ENCODE data around the gene EPN2.

The EPN2 gene

GRCh38 chr17:19308398-19308797 is 71.2 kb downstream of the EPN2 start:
- H3K4me2 ChIP-seq: no peak overlapping the region; the same call in 1 of the 2 replicates
- H3K4me3 ChIP-seq (IDR thresholded peaks at IDR 0.05; ENCODE audit: insufficient read depth, low read depth, low read length): no peak overlapping the region
- no peaks in the 10 kb centered on the region for H3K27me3 ChIP-seq (ENCODE audit: insufficient read depth, low read depth)
- no peaks in the 10 kb centered on the region for H3K36me3 ChIP-seq (ENCODE audit: insufficient read depth)
- H3K4me1 ChIP-seq (ENCODE audit: low read depth, poor library complexity, severe bottlenecking): peaks cover 58% of the 10 kb centered on the region
- H3K27ac ChIP-seq: no peak overlapping the region
- TF ChIP-seq CTCF (conservative IDR thresholded peaks at IDR 0.05; ENCODE audit: low read depth, low read length): no peak
- H3K79me2 ChIP-seq (ENCODE audit: insufficient read depth, low read depth): no peaks in the 10 kb centered on the region
- no peak overlapping the region for H3K9ac ChIP-seq
- no peaks in the 10 kb centered on the region for H4K20me1 ChIP-seq (ENCODE audit: insufficient read depth)
- no peak overlapping the region for H2AFZ ChIP-seq (ENCODE audit: low read depth)

DNA sequence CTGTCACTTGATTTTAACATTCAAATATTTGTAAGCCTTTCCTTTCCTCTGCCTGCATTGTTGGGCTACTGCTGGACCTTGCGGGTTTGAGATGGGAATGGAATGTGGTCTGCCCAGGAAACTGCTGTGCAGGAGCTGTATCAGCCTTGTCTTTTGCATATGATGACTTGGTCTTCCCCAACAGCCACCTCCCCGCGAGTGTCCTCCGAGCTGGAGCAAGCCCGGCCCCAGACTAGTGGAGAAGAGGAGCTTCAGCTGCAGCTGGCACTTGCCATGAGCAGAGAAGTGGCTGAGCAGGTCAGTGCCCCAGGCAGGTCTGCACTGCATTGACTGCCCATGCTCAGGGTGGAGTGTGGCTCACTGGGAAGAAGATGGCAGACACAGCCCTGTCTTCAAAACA is 72.5 kb downstream of the EPN2 start:
- Histone ChIP-seq H3K4me2 (no peak overlapping the region), H4K20me1 (ENCODE audit: insufficient read depth) (no peaks in the 10 kb centered on the region), H3K9ac (no peak overlapping the region), H3K36me3 (ENCODE audit: insufficient read depth) (no peaks in the 10 kb centered on the region), H2AFZ (ENCODE audit: low read depth) (no peak overlapping the region), H3K27ac (no peak overlapping the region), H3K4me1 (ENCODE audit: low read depth, poor library complexity, severe bottlenecking) (peaks cover 54% of the 10 kb centered on the region), H3K79me2 (ENCODE audit: insufficient read depth, low read depth) (no peaks in the 10 kb centered on the region), H3K27me3 (ENCODE audit: insufficient read depth, low read depth) (no peaks in the 10 kb centered on the region), H3K4me3 (IDR thresholded peaks at IDR 0.05; ENCODE audit: insufficient read depth, low read depth, low read length) (no peak overlapping the region)
- no peak for TF ChIP-seq CTCF (conservative IDR thresholded peaks at IDR 0.05; ENCODE audit: low read depth, low read length)

DNA sequence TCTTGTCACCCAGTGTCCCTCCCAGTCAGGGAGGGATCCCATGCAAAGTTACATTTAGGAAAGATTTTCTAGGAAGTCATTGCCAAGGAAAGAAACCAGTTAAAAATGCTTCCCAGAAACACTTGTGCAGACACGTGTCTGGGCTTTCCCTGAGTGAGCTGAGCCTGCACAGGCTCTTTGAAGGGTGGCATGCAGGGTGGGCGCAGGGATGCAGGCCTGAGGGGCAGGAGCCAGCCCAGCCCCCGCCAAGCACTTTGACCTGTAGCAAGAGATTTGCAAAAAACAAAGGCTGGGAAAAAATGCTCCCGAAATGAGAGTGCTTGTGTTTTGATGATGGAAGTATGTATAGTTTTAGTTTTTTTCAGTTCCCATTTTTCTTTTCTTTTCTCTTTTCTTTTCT is 73.0 kb downstream of the EPN2 start:
- TF ChIP-seq CTCF (conservative IDR thresholded peaks at IDR 0.05; ENCODE audit: low read depth, low read length): no peak
- H3K27ac ChIP-seq: no peak overlapping the region
- H3K36me3 ChIP-seq (ENCODE audit: insufficient read depth): no peaks in the 10 kb centered on the region
- no peak overlapping the region for H2AFZ ChIP-seq (ENCODE audit: low read depth)
- no peak overlapping the region for H3K4me2 ChIP-seq
- no peak overlapping the region for H3K9ac ChIP-seq
- H3K4me3 ChIP-seq (IDR thresholded peaks at IDR 0.05; ENCODE audit: insufficient read depth, low read depth, low read length): no peak overlapping the region
- H3K27me3 ChIP-seq (ENCODE audit: insufficient read depth, low read depth): no peaks in the 10 kb centered on the region
- H3K79me2 ChIP-seq (ENCODE audit: insufficient read depth, low read depth): no peaks in the 10 kb centered on the region
- no peaks in the 10 kb centered on the region for H4K20me1 ChIP-seq (ENCODE audit: insufficient read depth)
- H3K4me1 ChIP-seq (ENCODE audit: low read depth, poor library complexity, severe bottlenecking): peaks cover 49% of the 10 kb centered on the region

GRCh38 chr17:19311016-19311415 is 73.8 kb downstream of the EPN2 start:
- H3K4me2 ChIP-seq: no peak overlapping the region
- no peaks in the 10 kb centered on the region for H3K36me3 ChIP-seq (ENCODE audit: insufficient read depth)
- no peaks in the 10 kb centered on the region for H4K20me1 ChIP-seq (ENCODE audit: insufficient read depth)
- H3K4me1 ChIP-seq (ENCODE audit: low read depth, poor library complexity, severe bottlenecking): peaks cover 40% of the 10 kb centered on the region
- no peak for TF ChIP-seq CTCF (conservative IDR thresholded peaks at IDR 0.05; ENCODE audit: low read depth, low read length)
- H3K79me2 ChIP-seq (ENCODE audit: insufficient read depth, low read depth): no peaks in the 10 kb centered on the region
- no peak overlapping the region for H3K4me3 ChIP-seq (IDR thresholded peaks at IDR 0.05; ENCODE audit: insufficient read depth, low read depth, low read length)
- H3K27ac ChIP-seq: no peak overlapping the region
- no peak overlapping the region for H3K9ac ChIP-seq
- no peaks in the 10 kb centered on the region for H3K27me3 ChIP-seq (ENCODE audit: insufficient read depth, low read depth)
- H2AFZ ChIP-seq (ENCODE audit: low read depth): no peak overlapping the region

Measured in KMS-11 (cell line).